Kidney tubule cell (primary cell): ENCODE data around the gene SGIP1.
"Not testable (repeated sequence)": the region's sequence is repeated elsewhere in the genome, so short reads cannot be mapped to it uniquely, and the experiment has no call there.

Experiments used
- DNase-seq: peaks from one replicate; pipeline ENCODE4 v3.0.0-alpha.2; 2018; ENCODE audit warnings: low spot score

Gene SGIP1

GRCh38 chr1:66679140-66679539, 145.2 kb downstream of the SGIP1 start:
- DNase-seq: no peak

- peak; percentile 12 for DNase-seq
Observed at GRCh38 chr1:66681686-66682085, 147.7 kb downstream of the SGIP1 start.

- DNase-seq: no peak
Observed at GRCh38 chr1:66682106-66682505, 148.2 kb downstream of the SGIP1 start.

GRCh38 chr1:66684353-66684752, 150.4 kb downstream of the SGIP1 start:
- no peak for DNase-seq

- no peak for DNase-seq
Observed at GRCh38 chr1:66685265-66685664, 151.3 kb downstream of the SGIP1 start.

- DNase-seq: peak; percentile 4
Observed at GRCh38 chr1:66685670-66686069, 151.7 kb downstream of the SGIP1 start.

- no peak for DNase-seq
Observed at GRCh38 chr1:66686406-66686805, 152.5 kb downstream of the SGIP1 start.

- DNase-seq: no peak
Observed at GRCh38 chr1:66687358-66687757, 153.4 kb downstream of the SGIP1 start.

- peak; percentile 20 for DNase-seq
Observed at GRCh38 chr1:66690666-66691381, 156.9 kb downstream of the SGIP1 start.

GRCh38 chr1:66692681-66693080, 158.7 kb downstream of the SGIP1 start:
- no peak for DNase-seq

- peak; percentile 55 for DNase-seq
Observed at GRCh38 chr1:66693856-66694255, 159.9 kb downstream of the SGIP1 start.

- no peak for DNase-seq
Observed at GRCh38 chr1:66695116-66695515, 161.2 kb downstream of the SGIP1 start.

GRCh38 chr1:66696771-66697170, 162.8 kb downstream of the SGIP1 start:
- DNase-seq: peak; percentile 2

GRCh38 chr1:66699213-66699612, 165.3 kb downstream of the SGIP1 start:
- no peak for DNase-seq

- DNase-seq: no peak
Observed at GRCh38 chr1:66704177-66704875, 170.4 kb downstream of the SGIP1 start.

- no peak for DNase-seq
Observed at GRCh38 chr1:66705110-66705509, 171.2 kb downstream of the SGIP1 start.

GRCh38 chr1:66711420-66711819, 177.5 kb downstream of the SGIP1 start:
- peak; percentile 14 for DNase-seq

- no peak for DNase-seq
Observed at GRCh38 chr1:66712839-66713238, 178.9 kb downstream of the SGIP1 start.

GRCh38 chr1:66723985-66724384, 190.0 kb downstream of the SGIP1 start:
- DNase-seq: peak; percentile 18

GRCh38 chr1:66725885-66726665, 192.1 kb downstream of the SGIP1 start:
- peak; percentile 77 for DNase-seq

GRCh38 chr1:66728021-66728420, 194.1 kb downstream of the SGIP1 start:
- DNase-seq: peak; percentile 26

- DNase-seq: not testable (repeated sequence)
Observed at GRCh38 chr1:66728716-66729115, 194.8 kb downstream of the SGIP1 start.

- DNase-seq: no peak
Observed at GRCh38 chr1:66729119-66729518, 195.2 kb downstream of the SGIP1 start.
